ENCODE data around the gene ACAP3. TPM values are rescaled to one million over a fixed set of nuclear protein-coding genes. Genes with fewer than 3 reads are reported as not detected.
A peak's percentile ranks its signal among the peaks of the same experiment; 100 is the strongest.

The ACAP3 gene
- total RNA-seq, 1 experiment from 2014 or later = 28.1 TPM

GRCh38 chr1:1341549-1342021 is 33.9 kb upstream of the ACAP3 start:
- DNase-seq = no peak
- peaks cover 21% of the 10 kb centered on the region for H3K4me1 ChIP-seq (ENCODE audit: low read length)
- no peaks in the 10 kb centered on the region for H3K27me3 ChIP-seq (ENCODE audit: low read length)
- H3K4me3 ChIP-seq (ENCODE audit: low read length) = no peak overlapping the region
- peaks cover 35% of the 10 kb centered on the region for H3K79me2 ChIP-seq (ENCODE audit: low read length)
- H3K9ac ChIP-seq (ENCODE audit: low read length) = no peak overlapping the region
- no peaks in the 10 kb centered on the region for H3K9me2 ChIP-seq (replicated peaks; ENCODE audit: insufficient read depth, low read length)
- H3K27ac ChIP-seq (ENCODE audit: low read length) = no peak overlapping the region
- peaks cover 36% of the 10 kb centered on the region for H4K20me1 ChIP-seq (ENCODE audit: insufficient read depth, low read depth, low read length)
- no peak overlapping the region for H3K4me2 ChIP-seq (ENCODE audit: low read depth, low read length, poor library complexity, severe bottlenecking)
- no peak overlapping the region for H2AFZ ChIP-seq (ENCODE audit: low read length)
- peaks cover 5% of the 10 kb centered on the region; the same call in 1 of the 2 replicates for H3K36me3 ChIP-seq (ENCODE audit: insufficient read depth, low read length)
- no peaks in the 10 kb centered on the region for H3K9me3 ChIP-seq (ENCODE audit: low read length)

GRCh38 chr1:1340791-1341548 is 33.2 kb upstream of the ACAP3 start:
- peaks cover 29% of the 10 kb centered on the region for H3K79me2 ChIP-seq (ENCODE audit: low read length)
- DNase-seq = no peak
- no peaks in the 10 kb centered on the region for H3K27me3 ChIP-seq (ENCODE audit: low read length)

GRCh38 chr1:1340185-1340584 is 32.5 kb upstream of the ACAP3 start:
- H3K27me3 ChIP-seq (ENCODE audit: low read length) = no peaks in the 10 kb centered on the region
- H2AFZ ChIP-seq (ENCODE audit: low read length) = no peak overlapping the region

More at GRCh38 chr1:1340791-1341548, 33.2 kb upstream of the ACAP3 start:
- no peaks in the 10 kb centered on the region for H3K9me2 ChIP-seq (replicated peaks; ENCODE audit: insufficient read depth, low read length)
- no peak overlapping the region for H3K4me2 ChIP-seq (ENCODE audit: low read depth, low read length, poor library complexity, severe bottlenecking)
- H3K4me1 ChIP-seq (ENCODE audit: low read length) = peaks cover 15% of the 10 kb centered on the region
- H3K4me3 ChIP-seq (ENCODE audit: low read length) = no peak overlapping the region
- no peak overlapping the region for H3K27ac ChIP-seq (ENCODE audit: low read length)
- peaks cover 5% of the 10 kb centered on the region; the same call in 1 of the 2 replicates for H3K36me3 ChIP-seq (ENCODE audit: insufficient read depth, low read length)
- no peak overlapping the region for H2AFZ ChIP-seq (ENCODE audit: low read length)
- peaks cover 30% of the 10 kb centered on the region for H4K20me1 ChIP-seq (ENCODE audit: insufficient read depth, low read depth, low read length)
- H3K9me3 ChIP-seq (ENCODE audit: low read length) = no peaks in the 10 kb centered on the region
- no peak overlapping the region for H3K9ac ChIP-seq (ENCODE audit: low read length)

GRCh38 chr1:1338278-1338677 is 30.5 kb upstream of the ACAP3 start:
- H3K27ac ChIP-seq (ENCODE audit: low read length) = no peak overlapping the region
- H3K27me3 ChIP-seq (ENCODE audit: low read length) = no peaks in the 10 kb centered on the region
- no peak overlapping the region for H3K4me2 ChIP-seq (ENCODE audit: low read depth, low read length, poor library complexity, severe bottlenecking)
- peaks cover 2% of the 10 kb centered on the region; the same call in 1 of the 2 replicates for H3K79me2 ChIP-seq (ENCODE audit: low read length)
- no peaks in the 10 kb centered on the region for H3K9me3 ChIP-seq (ENCODE audit: low read length)
- peaks cover 17% of the 10 kb centered on the region for H4K20me1 ChIP-seq (ENCODE audit: insufficient read depth, low read depth, low read length)
- no peak overlapping the region for H3K9ac ChIP-seq (ENCODE audit: low read length)
- no peak for DNase-seq
- peaks cover 16% of the 10 kb centered on the region for H3K4me1 ChIP-seq (ENCODE audit: low read length)
- peaks cover 5% of the 10 kb centered on the region for H3K36me3 ChIP-seq (ENCODE audit: insufficient read depth, low read length)
- no peak overlapping the region for H3K4me3 ChIP-seq (ENCODE audit: low read length)
- no peaks in the 10 kb centered on the region for H3K9me2 ChIP-seq (replicated peaks; ENCODE audit: insufficient read depth, low read length)
- no peak overlapping the region for H2AFZ ChIP-seq (ENCODE audit: low read length)

More at GRCh38 chr1:1340185-1340584, 32.5 kb upstream of the ACAP3 start:
- H3K9me2 ChIP-seq (replicated peaks; ENCODE audit: insufficient read depth, low read length) = no peaks in the 10 kb centered on the region
- no peak for DNase-seq
- no peaks in the 10 kb centered on the region for H3K9me3 ChIP-seq (ENCODE audit: low read length)
- H3K9ac ChIP-seq (ENCODE audit: low read length) = no peak overlapping the region
- H4K20me1 ChIP-seq (ENCODE audit: insufficient read depth, low read depth, low read length) = peaks cover 29% of the 10 kb centered on the region
- H3K4me2 ChIP-seq (ENCODE audit: low read depth, low read length, poor library complexity, severe bottlenecking) = no peak overlapping the region
- H3K4me1 ChIP-seq (ENCODE audit: low read length) = peaks cover 11% of the 10 kb centered on the region
- peaks cover 21% of the 10 kb centered on the region for H3K79me2 ChIP-seq (ENCODE audit: low read length)
- no peak overlapping the region for H3K4me3 ChIP-seq (ENCODE audit: low read length)
- peaks cover 5% of the 10 kb centered on the region; the same call in 1 of the 2 replicates for H3K36me3 ChIP-seq (ENCODE audit: insufficient read depth, low read length)
- no peak overlapping the region for H3K27ac ChIP-seq (ENCODE audit: low read length)

- Histone ChIP-seq H4K20me1 (ENCODE audit: insufficient read depth, low read depth, low read length) (peaks cover 17% of the 10 kb centered on the region), H2AFZ (ENCODE audit: low read length) (no peak overlapping the region), H3K4me3 (ENCODE audit: low read length) (no peak overlapping the region), H3K9ac (ENCODE audit: low read length) (no peak overlapping the region), H3K9me2 (replicated peaks; ENCODE audit: insufficient read depth, low read length) (no peaks in the 10 kb centered on the region), H3K4me2 (ENCODE audit: low read depth, low read length, poor library complexity, severe bottlenecking) (no peak overlapping the region), H3K9me3 (ENCODE audit: low read length) (no peaks in the 10 kb centered on the region), H3K27ac (ENCODE audit: low read length) (no peak overlapping the region), H3K79me2 (ENCODE audit: low read length) (peaks cover 2% of the 10 kb centered on the region; the same call in 1 of the 2 replicates), H3K27me3 (ENCODE audit: low read length) (no peaks in the 10 kb centered on the region), H3K36me3 (ENCODE audit: insufficient read depth, low read length) (peaks cover 5% of the 10 kb centered on the region), H3K4me1 (ENCODE audit: low read length) (peaks cover 17% of the 10 kb centered on the region)
- peak; percentile 89 for DNase-seq
Measured at GRCh38 chr1:1337793-1338147, 30.0 kb upstream of the ACAP3 start.

GRCh38 chr1:1336931-1337792 is 29.4 kb upstream of the ACAP3 start:
- Histone ChIP-seq H4K20me1 (ENCODE audit: insufficient read depth, low read depth, low read length) (peaks cover 17% of the 10 kb centered on the region), H3K4me1 (ENCODE audit: low read length) (peaks cover 24% of the 10 kb centered on the region), H3K9me3 (ENCODE audit: low read length) (no peaks in the 10 kb centered on the region), H3K27me3 (ENCODE audit: low read length) (no peaks in the 10 kb centered on the region), H3K9me2 (replicated peaks; ENCODE audit: insufficient read depth, low read length) (no peaks in the 10 kb centered on the region), H3K4me2 (ENCODE audit: low read depth, low read length, poor library complexity, severe bottlenecking) (no peak overlapping the region), H3K79me2 (ENCODE audit: low read length) (peaks cover 3% of the 10 kb centered on the region; the same call in 1 of the 2 replicates), H3K27ac (ENCODE audit: low read length) (no peak overlapping the region), H3K36me3 (ENCODE audit: insufficient read depth, low read length) (peaks cover 5% of the 10 kb centered on the region), H3K4me3 (ENCODE audit: low read length) (no peak overlapping the region), H3K9ac (ENCODE audit: low read length) (no peak overlapping the region), H2AFZ (ENCODE audit: low read length) (no peak overlapping the region)
- no peak for DNase-seq

- Histone ChIP-seq H3K79me2 (ENCODE audit: low read length) (peaks cover 7% of the 10 kb centered on the region; the same call in 1 of the 2 replicates), H3K9me3 (ENCODE audit: low read length) (no peaks in the 10 kb centered on the region), H2AFZ (ENCODE audit: low read length) (no peak overlapping the region), H3K4me2 (ENCODE audit: low read depth, low read length, poor library complexity, severe bottlenecking) (no peak overlapping the region), H3K27ac (ENCODE audit: low read length) (no peak overlapping the region), H3K9ac (ENCODE audit: low read length) (no peak overlapping the region), H4K20me1 (ENCODE audit: insufficient read depth, low read depth, low read length) (peaks cover 17% of the 10 kb centered on the region), H3K9me2 (replicated peaks; ENCODE audit: insufficient read depth, low read length) (no peaks in the 10 kb centered on the region), H3K27me3 (ENCODE audit: low read length) (no peaks in the 10 kb centered on the region), H3K4me3 (ENCODE audit: low read length) (no peak overlapping the region), H3K36me3 (ENCODE audit: insufficient read depth, low read length) (peaks cover 5% of the 10 kb centered on the region; the same call in 1 of the 2 replicates), H3K4me1 (ENCODE audit: low read length) (peaks cover 31% of the 10 kb centered on the region)
- no peak for DNase-seq
Measured at GRCh38 chr1:1336446-1336845, 28.7 kb upstream of the ACAP3 start.

GRCh38 chr1:1335792-1336248 is 28.1 kb upstream of the ACAP3 start:
- Histone ChIP-seq H3K4me3 (ENCODE audit: low read length) (no peak overlapping the region), H2AFZ (ENCODE audit: low read length) (no peak overlapping the region), H3K36me3 (ENCODE audit: insufficient read depth, low read length) (peaks cover 4% of the 10 kb centered on the region; the same call in 1 of the 2 replicates), H3K9me3 (ENCODE audit: low read length) (no peaks in the 10 kb centered on the region), H3K4me2 (ENCODE audit: low read depth, low read length, poor library complexity, severe bottlenecking) (no peak overlapping the region), H3K27me3 (ENCODE audit: low read length) (no peaks in the 10 kb centered on the region), H3K9ac (ENCODE audit: low read length) (no peak overlapping the region), H4K20me1 (ENCODE audit: insufficient read depth, low read depth, low read length) (peaks cover 17% of the 10 kb centered on the region), H3K27ac (ENCODE audit: low read length) (peak overlapping the region; percentile 53; the same call in 1 of the 2 replicates), H3K79me2 (ENCODE audit: low read length) (peaks cover 10% of the 10 kb centered on the region; the same call in 1 of the 2 replicates), H3K4me1 (ENCODE audit: low read length) (peaks cover 37% of the 10 kb centered on the region), H3K9me2 (replicated peaks; ENCODE audit: insufficient read depth, low read length) (no peaks in the 10 kb centered on the region)
- peak; percentile 61 for DNase-seq
